SK-N-MC (cell line): ENCODE measurements around the gene SLC13A4.

Experiments
- DNase-seq: peaks from one replicate; pipeline ENCODE4 v3.0.0-alpha.2; 2011; ENCODE audit warnings: low read depth, low spot score
- H3K27ac ChIP-seq: fragments of 200-600 bp; sonication (generic); 2 replicates; pipeline ENCODE4 v1.5.1; 2016; ENCODE audit warnings: mixed run types
- H3K36me3 ChIP-seq: fragments of 200-600 bp; sonication (generic); 2 replicates; pipeline ENCODE4 v1.6.1; 2017; ENCODE audit warnings: antibody characterized with exemption, low read length, mixed read lengths; ENCODE audit not compliant: insufficient read depth
- H3K4me3 ChIP-seq: fragments of 200-600 bp; sonication (generic); 2 replicates; pipeline ENCODE4 v1.5.1; 2016
- H3K9ac ChIP-seq: fragments of 200-600 bp; sonication (generic); 2 replicates; pipeline ENCODE4 v1.8.0; 2017; ENCODE audit warnings: mixed run types, mixed read lengths; ENCODE audit not compliant: insufficient read length
- H3K9me3 ChIP-seq: fragments of 200-600 bp; sonication (generic); 2 replicates; pipeline ENCODE4 v1.6.1; 2017; ENCODE audit warnings: low read depth, mild to moderate bottlenecking, antibody characterized with exemption, low read length, moderate library complexity, mixed read lengths
- EZH2 ChIP-seq: fragments of 200-600 bp; sonication (generic); IDR thresholded peaks from one replicate; pipeline ENCODE4 v1.6.1; 2017; ENCODE audit warnings: antibody characterized with exemption
- FOXP2 ChIP-seq: optimal IDR thresholded peaks from 2 replicates; pipeline ENCODE3; 2011; ENCODE audit warnings: mild to moderate bottlenecking, moderate library complexity; ENCODE audit not compliant: insufficient read depth; ENCODE audit errors: extremely low read length, control extremely low read depth
- POLR2AphosphoS5 ChIP-seq: IDR thresholded peaks from 2 replicates; pipeline ENCODE4 v1.6.1; 2012; ENCODE audit warnings: mild to moderate bottlenecking, low read depth, low read length, borderline replicate concordance

SLC13A4 gene

DNA sequence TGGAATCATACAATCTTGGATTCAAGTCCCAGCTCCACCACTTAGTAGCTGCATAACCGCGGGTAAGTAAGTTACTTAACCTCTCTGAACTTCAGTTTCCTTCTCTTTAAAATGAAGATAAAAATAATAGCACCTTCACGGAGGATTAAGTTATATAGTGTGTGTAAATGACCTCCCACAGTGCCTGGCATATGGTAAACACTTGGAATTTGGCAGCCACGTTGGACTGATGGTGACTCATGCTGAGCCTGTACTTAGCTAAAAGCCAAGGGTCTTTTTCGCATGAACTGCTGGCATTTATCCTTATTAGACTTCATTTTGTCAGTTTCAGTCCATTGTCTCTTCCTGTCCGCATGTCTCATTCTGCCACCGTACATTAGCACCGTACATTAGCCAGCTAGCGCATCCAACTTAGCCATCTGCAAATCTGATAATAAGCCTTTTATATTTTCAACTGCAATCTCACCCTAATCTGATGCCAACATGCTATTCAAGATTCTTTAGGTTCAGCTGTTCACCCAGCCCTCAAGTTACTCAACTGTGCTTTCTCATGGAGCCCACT, 11.2 kb downstream of the SLC13A4 start:
- TF ChIP-seq FOXP2: no peak
- no peak for TF ChIP-seq EZH2
- peak; percentile 23; the same call in 1 of the 2 replicates for TF ChIP-seq POLR2AphosphoS5
- Histone ChIP-seq H3K27ac (no peak overlapping the region), H3K36me3 (no peaks in the 10 kb centered on the region), H3K9me3 (no peaks in the 10 kb centered on the region), H3K9ac (no peak overlapping the region), H3K4me3 (no peak overlapping the region)
- peak; percentile 22 for DNase-seq

- H3K36me3 ChIP-seq: no peaks in the 10 kb centered on the region
- H3K27ac ChIP-seq: no peak overlapping the region
- H3K9ac ChIP-seq: no peak overlapping the region
- DNase-seq: no peak
- no peaks in the 10 kb centered on the region for H3K9me3 ChIP-seq
- no peak for TF ChIP-seq FOXP2
- no peak for TF ChIP-seq POLR2AphosphoS5
- TF ChIP-seq EZH2: no peak
- no peak overlapping the region for H3K4me3 ChIP-seq
Measured at GRCh38 chr7:135715673-135716072, 12.3 kb downstream of the SLC13A4 start.

DNA sequence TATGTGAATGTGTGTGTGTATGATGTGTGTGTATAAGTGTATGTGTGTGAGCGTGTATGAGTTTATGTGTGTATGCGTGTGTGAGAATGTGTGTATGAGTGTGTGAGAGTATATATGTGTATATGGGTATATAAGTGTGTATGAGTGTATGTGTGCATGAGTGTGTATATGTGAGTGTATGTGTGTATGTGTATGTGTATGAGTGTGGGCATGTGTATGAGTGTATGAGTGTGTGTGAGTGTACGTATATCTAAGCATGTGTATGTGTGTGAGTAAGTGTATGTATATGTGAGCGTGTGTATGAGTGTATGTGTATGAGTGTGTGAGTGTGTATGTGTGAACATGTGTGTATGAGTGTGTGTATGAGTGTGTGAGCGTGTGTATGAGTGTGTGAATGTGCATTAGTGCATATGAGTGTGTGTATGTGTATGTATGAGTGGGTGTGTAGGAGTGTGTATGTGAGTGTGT, 12.9 kb downstream of the SLC13A4 start:
- Histone ChIP-seq H3K4me3 (no peak overlapping the region), H3K27ac (no peak overlapping the region), H3K9ac (no peak overlapping the region), H3K36me3 (no peaks in the 10 kb centered on the region), H3K9me3 (no peaks in the 10 kb centered on the region)
- DNase-seq: no peak
- TF ChIP-seq FOXP2 (no peak), POLR2AphosphoS5 (no peak), EZH2 (no peak)

DNA sequence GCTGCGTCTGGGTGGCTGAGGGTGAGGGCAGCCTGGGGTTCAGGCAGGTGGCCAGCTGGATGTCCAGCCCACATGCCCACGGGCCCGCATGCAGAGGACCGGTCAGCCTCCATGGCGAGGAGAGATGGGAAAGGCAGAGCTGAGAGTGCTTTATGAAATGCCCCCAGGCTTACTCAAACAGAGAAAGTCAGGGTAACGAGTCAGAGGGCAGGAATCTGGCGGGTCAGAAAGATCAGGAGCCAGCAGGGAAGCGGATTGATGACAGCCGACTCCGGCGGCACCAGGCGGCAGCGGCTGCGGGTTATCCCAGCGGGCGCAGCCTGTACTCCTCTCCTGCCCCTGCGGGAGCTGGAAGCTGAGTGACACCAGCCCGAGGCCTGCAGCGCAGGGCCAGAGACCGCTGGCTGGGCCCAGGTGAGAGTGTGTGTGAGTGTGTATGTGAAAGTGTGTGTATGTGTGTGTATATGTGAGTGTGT, 13.4 kb downstream of the SLC13A4 start:
- Histone ChIP-seq H3K9ac (no peak overlapping the region), H3K9me3 (no peaks in the 10 kb centered on the region), H3K27ac (no peak overlapping the region), H3K36me3 (no peaks in the 10 kb centered on the region), H3K4me3 (no peak overlapping the region)
- no peak for DNase-seq
- no peak for TF ChIP-seq POLR2AphosphoS5
- no peak for TF ChIP-seq EZH2
- TF ChIP-seq FOXP2: no peak

- DNase-seq: no peak
- Histone ChIP-seq H3K27ac (no peak overlapping the region), H3K9me3 (no peaks in the 10 kb centered on the region), H3K36me3 (no peaks in the 10 kb centered on the region), H3K4me3 (no peak overlapping the region), H3K9ac (no peak overlapping the region)
- TF ChIP-seq POLR2AphosphoS5: no peak
- TF ChIP-seq FOXP2: no peak
- TF ChIP-seq EZH2: no peak
Measured at GRCh38 chr7:135713836-135714470, 14.0 kb downstream of the SLC13A4 start.

DNA sequence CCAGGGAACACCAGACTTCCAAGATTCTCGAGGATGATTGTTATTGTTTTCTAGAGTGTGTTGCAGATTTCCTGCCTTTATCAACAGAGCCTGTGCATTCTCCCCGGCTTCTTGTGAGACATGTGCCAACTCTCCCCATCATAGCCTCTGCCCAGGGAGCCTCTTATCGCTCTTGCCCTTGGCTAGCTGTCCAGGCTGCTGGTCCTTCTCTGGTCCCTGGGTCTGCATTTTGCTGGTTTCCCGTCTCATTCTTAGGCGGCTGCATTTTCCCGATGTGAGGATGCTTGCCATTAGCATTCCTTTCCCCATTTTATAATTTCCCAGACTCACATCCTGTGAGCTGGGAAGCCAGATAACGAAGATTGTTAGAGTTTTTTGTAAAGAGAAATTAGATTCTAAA, 15.2 kb downstream of the SLC13A4 start:
- no peak overlapping the region for H3K27ac ChIP-seq
- no peak overlapping the region for H3K4me3 ChIP-seq
- no peak for TF ChIP-seq POLR2AphosphoS5
- no peak for TF ChIP-seq FOXP2
- no peak for TF ChIP-seq EZH2
- H3K9ac ChIP-seq: no peak overlapping the region
- DNase-seq: no peak
- no peaks in the 10 kb centered on the region for H3K9me3 ChIP-seq
- H3K36me3 ChIP-seq: no peaks in the 10 kb centered on the region

- H3K4me3 ChIP-seq: no peak overlapping the region
- no peaks in the 10 kb centered on the region for H3K9me3 ChIP-seq
- TF ChIP-seq EZH2 (no peak), FOXP2 (no peak), POLR2AphosphoS5 (no peak)
- no peak for DNase-seq
- H3K27ac ChIP-seq: no peak overlapping the region
- H3K36me3 ChIP-seq: no peaks in the 10 kb centered on the region
- H3K9ac ChIP-seq: no peak overlapping the region
Measured at GRCh38 chr7:135712182-135712782, 15.7 kb downstream of the SLC13A4 start.

DNA sequence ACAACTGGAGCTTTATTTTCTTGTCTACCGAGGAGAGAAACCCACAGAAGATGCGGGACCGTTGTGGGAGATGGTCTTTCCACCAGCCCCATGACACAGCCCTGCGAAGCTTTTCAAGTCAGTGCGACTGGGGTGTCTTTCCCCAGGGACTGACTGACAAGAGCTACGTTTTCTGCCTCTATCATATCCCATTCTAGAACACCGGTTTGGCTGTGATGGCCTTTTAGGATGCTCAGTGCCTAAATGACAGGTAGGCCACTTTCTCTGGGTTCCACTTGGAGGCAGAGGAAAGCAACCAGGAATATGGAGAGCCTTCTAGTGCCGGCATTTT, 16.9 kb downstream of the SLC13A4 start:
- Histone ChIP-seq H3K27ac (no peak overlapping the region), H3K36me3 (no peaks in the 10 kb centered on the region), H3K4me3 (no peak overlapping the region), H3K9me3 (no peaks in the 10 kb centered on the region), H3K9ac (no peak overlapping the region)
- TF ChIP-seq EZH2: no peak
- no peak for TF ChIP-seq FOXP2
- no peak for TF ChIP-seq POLR2AphosphoS5
- DNase-seq: no peak
